ENCODE data around the gene NR2C2AP.

The NR2C2AP gene

GRCh38 chr19:19193926-19194325 lies 9.3 kb downstream of the NR2C2AP start:
- H3K9ac ChIP-seq (ENCODE audit: low read length) = no peak overlapping the region
- H3K4me3 ChIP-seq (ENCODE audit: low read length) = peak overlapping the region; percentile 15; the same call in 1 of the 2 replicates
- no peak overlapping the region for H2AFZ ChIP-seq (ENCODE audit: low read length)

GRCh38 chr19:19192910-19193423 lies 10.2 kb downstream of the NR2C2AP start:
- H3K9me2 ChIP-seq (replicated peaks; ENCODE audit: insufficient read depth, low read length) = no peaks in the 10 kb centered on the region
- H3F3A ChIP-seq (ENCODE audit: insufficient read depth, low read length) = 0 out of 2 replicates have a peak, but pooled peaks cover 8% of the 10 kb centered on the region
- H3K36me3 ChIP-seq (replicated peaks; ENCODE audit: insufficient read depth, low read length) = no peaks in the 10 kb centered on the region
- H3K4me3 ChIP-seq (ENCODE audit: low read length) = peak overlapping the region; percentile 76
- H3K9ac ChIP-seq (ENCODE audit: low read length) = peak overlapping the region; percentile 78; the same call in 1 of the 2 replicates
- H3K27me3 ChIP-seq (replicated peaks; ENCODE audit: insufficient read depth, low read length) = no peaks in the 10 kb centered on the region
- DNase-seq = peak; percentile 7
- H3K9me3 ChIP-seq (replicated peaks; ENCODE audit: insufficient read depth, low read length) = no peaks in the 10 kb centered on the region
- H2AFZ ChIP-seq (ENCODE audit: low read length) = peak overlapping the region; percentile 99
- H3K27ac ChIP-seq (ENCODE audit: low read length) = no peak overlapping the region
- no peaks in the 10 kb centered on the region; the same call in 1 of the 2 replicates for H4K20me1 ChIP-seq (ENCODE audit: insufficient read depth, low read length)
- H3K79me2 ChIP-seq (ENCODE audit: low read length) = peaks cover 38% of the 10 kb centered on the region
- peaks cover 15% of the 10 kb centered on the region; the same call in 1 of the 2 replicates for H3K4me1 ChIP-seq (ENCODE audit: low read length)
- peak overlapping the region; percentile 61 for H3K4me2 ChIP-seq (ENCODE audit: low read depth, low read length)
- TF ChIP-seq EZH2 (optimal IDR thresholded peaks at IDR 0.05; ENCODE audit: low read depth, low read length) (no peak), CTCF (IDR thresholded peaks at IDR 0.05; ENCODE audit: low read length) (no peak), EZH2phosphoT487 (IDR thresholded peaks at IDR 0.05; ENCODE audit: low read length) (no peak)

More at GRCh38 chr19:19193926-19194325, 9.3 kb downstream of the NR2C2AP start:
- Histone ChIP-seq H3K27ac (ENCODE audit: low read length) (peak overlapping the region; percentile 31; the same call in 1 of the 2 replicates), H3K9me2 (replicated peaks; ENCODE audit: insufficient read depth, low read length) (no peaks in the 10 kb centered on the region), H3K79me2 (ENCODE audit: low read length) (peaks cover 38% of the 10 kb centered on the region), H3K9me3 (replicated peaks; ENCODE audit: insufficient read depth, low read length) (no peaks in the 10 kb centered on the region), H4K20me1 (ENCODE audit: insufficient read depth, low read length) (no peaks in the 10 kb centered on the region; the same call in 1 of the 2 replicates), H3K36me3 (replicated peaks; ENCODE audit: insufficient read depth, low read length) (no peaks in the 10 kb centered on the region), H3K4me2 (ENCODE audit: low read depth, low read length) (peak overlapping the region; percentile 61; the same call in 1 of the 2 replicates), H3K27me3 (replicated peaks; ENCODE audit: insufficient read depth, low read length) (no peaks in the 10 kb centered on the region), H3F3A (ENCODE audit: insufficient read depth, low read length) (0 out of 2 replicates have a peak, but pooled peaks cover 8% of the 10 kb centered on the region), H3K4me1 (ENCODE audit: low read length) (peaks cover 15% of the 10 kb centered on the region; the same call in 1 of the 2 replicates)
- no peak for DNase-seq
- no peak for TF ChIP-seq EZH2 (optimal IDR thresholded peaks at IDR 0.05; ENCODE audit: low read depth, low read length)
- TF ChIP-seq EZH2phosphoT487 (IDR thresholded peaks at IDR 0.05; ENCODE audit: low read length) = no peak
- TF ChIP-seq CTCF (IDR thresholded peaks at IDR 0.05; ENCODE audit: low read length) = no peak

GRCh38 chr19:19192078-19192882 lies 10.9 kb downstream of the NR2C2AP start, which contains the start of the genes BORCS8 and RFXANK:
TSS of gene BORCS8 (minus strand) at chr19:19192152. CDS start at chr19:19192117, 35 bp downstream.
TSS of gene RFXANK (plus strand) at chr19:19192258. CDS start at chr19:19193947, 1,689 bp downstream.
- peak within 1 kb of the TSS; percentile 79 for H3K4me2 ChIP-seq (ENCODE audit: low read depth, low read length)
- H3K36me3 ChIP-seq (replicated peaks; ENCODE audit: insufficient read depth, low read length) = no peaks in the 10 kb centered on the region
- H3K79me2 ChIP-seq (ENCODE audit: low read length) = peaks cover 38% of the 10 kb centered on the region
- H3K4me1 ChIP-seq (ENCODE audit: low read length) = peaks cover 15% of the 10 kb centered on the region; the same call in 1 of the 2 replicates
- no peaks in the 10 kb centered on the region; the same call in 1 of the 2 replicates for H4K20me1 ChIP-seq (ENCODE audit: insufficient read depth, low read length)
- H3K9me2 ChIP-seq (replicated peaks; ENCODE audit: insufficient read depth, low read length) = no peaks in the 10 kb centered on the region
- H3K4me3 ChIP-seq (ENCODE audit: low read length) = peak within 1 kb of the TSS; percentile 76
- peak within 1 kb of the TSS; percentile 99 for H2AFZ ChIP-seq (ENCODE audit: low read length)
- TF ChIP-seq CTCF (IDR thresholded peaks at IDR 0.05; ENCODE audit: low read length) (no peak), EZH2 (optimal IDR thresholded peaks at IDR 0.05; ENCODE audit: low read depth, low read length) (no peak), EZH2phosphoT487 (IDR thresholded peaks at IDR 0.05; ENCODE audit: low read length) (no peak)
- H3K27me3 ChIP-seq (replicated peaks; ENCODE audit: insufficient read depth, low read length) = no peaks in the 10 kb centered on the region
- H3K27ac ChIP-seq (ENCODE audit: low read length) = peak within 1 kb of the TSS; percentile 83
- DNase-seq = peak; percentile 99
- no peaks in the 10 kb centered on the region for H3K9me3 ChIP-seq (replicated peaks; ENCODE audit: insufficient read depth, low read length)
- H3F3A ChIP-seq (ENCODE audit: insufficient read depth, low read length) = 0 out of 2 replicates have a peak, but pooled peaks cover 8% of the 10 kb centered on the region
- H3K9ac ChIP-seq (ENCODE audit: low read length) = peak within 1 kb of the TSS; percentile 91

Measured in MM.1S (cell line).